DND-41 (cell line): ENCODE measurements around the gene HAAO.

ENCODE experiments used
- ATAC-seq: fragments of 200-7000 bp; cut with Tn5 transposase; 3 replicates; pipeline ENCODE4 v1.9.1; 2021; ENCODE audit warnings: low read depth; ENCODE audit not compliant: insufficient read depth
- DNase-seq: peaks from one replicate; pipeline ENCODE4 v3.0.0-alpha.2; 2020
- H2AFZ ChIP-seq: 2 replicates; pipeline ENCODE4 v1.6.0; 2012; ENCODE audit warnings: low read depth, low read length
- H3K27ac ChIP-seq: 2 replicates; pipeline ENCODE4 v1.5.1; 2012; ENCODE audit warnings: low read length, inconsistent platforms
- H3K27me3 ChIP-seq: fragments of 200-600 bp; sonication (generic); 2 replicates; pipeline ENCODE4 v1.6.0; 2012; ENCODE audit warnings: low read length, mild to moderate bottlenecking, inconsistent platforms; ENCODE audit not compliant: insufficient read depth, poor library complexity
- H3K36me3 ChIP-seq: 2 replicates; pipeline ENCODE4 v1.5.1; 2012; ENCODE audit warnings: low read length, inconsistent platforms; ENCODE audit not compliant: insufficient read depth
- H3K4me1 ChIP-seq: 2 replicates; pipeline ENCODE4 v1.5.1; 2012; ENCODE audit warnings: mild to moderate bottlenecking, low read length; ENCODE audit not compliant: insufficient read depth
- H3K4me2 ChIP-seq: 2 replicates; pipeline ENCODE4 v1.6.0; 2012; ENCODE audit warnings: mild to moderate bottlenecking, moderate library complexity, low read length, inconsistent platforms; ENCODE audit not compliant: insufficient read depth
- H3K4me3 ChIP-seq, 2 experiments: fragments of 200-600 bp in 1 of 2; shearing (Covaris generic) in 1 of 2; 2 replicates each; pipeline ENCODE4 v1.5.1; 2012 to 2016; ENCODE audit warnings: inconsistent platforms in 2 of 2, low read length in 2 of 2, mild to moderate bottlenecking in 2 of 2, low read depth in 1 of 2, moderate library complexity in 1 of 2
- H3K79me2 ChIP-seq: 2 replicates; pipeline ENCODE4 v1.6.0; 2012; ENCODE audit warnings: low read length, inconsistent platforms; ENCODE audit not compliant: insufficient read depth
- H3K9ac ChIP-seq: 2 replicates; pipeline ENCODE4 v1.6.0; 2012; ENCODE audit warnings: low read depth, mild to moderate bottlenecking, inconsistent platforms, low read length, moderate library complexity
- H3K9me3 ChIP-seq: 2 replicates; pipeline ENCODE4 v1.5.1; 2012; ENCODE audit warnings: low read length, moderate library complexity, mild to moderate bottlenecking, inconsistent platforms; ENCODE audit not compliant: insufficient read depth, severe bottlenecking
- H4K20me1 ChIP-seq: 2 replicates; pipeline ENCODE4 v1.6.0; 2012; ENCODE audit warnings: low read length; ENCODE audit not compliant: insufficient read depth
- CTCF ChIP-seq: IDR thresholded peaks from 2 replicates; pipeline ENCODE4 v1.5.1; 2012; ENCODE audit warnings: borderline replicate concordance, low read length, moderate library complexity, mild to moderate bottlenecking; ENCODE audit not compliant: poor library complexity, severe bottlenecking; ENCODE audit errors: extremely low read depth
- EZH2 ChIP-seq: IDR thresholded peaks from 3 replicates; pipeline ENCODE4 v1.6.1; 2012; ENCODE audit warnings: borderline replicate concordance, low read depth, mild to moderate bottlenecking, moderate library complexity, low read length, inconsistent platforms; ENCODE audit not compliant: severe bottlenecking

Gene HAAO

GRCh38 chr2:42721898-42722297 lies 70.5 kb downstream of the HAAO start:
- Histone ChIP-seq H3K79me2 (no peaks in the 10 kb centered on the region), H3K36me3 (peaks cover 3% of the 10 kb centered on the region; the same call in 1 of the 2 replicates), H3K9me3 (no peaks in the 10 kb centered on the region), H3K27me3 (no peaks in the 10 kb centered on the region), H3K4me1 (no peaks in the 10 kb centered on the region), H4K20me1 (no peaks in the 10 kb centered on the region), H3K4me3 (no peak overlapping the region), H3K9ac (no peak overlapping the region), H3K4me2 (no peak overlapping the region), H2AFZ (no peak overlapping the region), H3K27ac (no peak overlapping the region)
- TF ChIP-seq CTCF (no peak), EZH2 (no peak)
- no peak for ATAC-seq
- no peak for DNase-seq
